Globus pallidus (tissue), 1 donor: ENCODE data around the gene CFC1B.
"Not testable (repeated sequence)": the region's sequence is repeated elsewhere in the genome, so short reads cannot be mapped to it uniquely, and the experiment has no call there.

Experiments
- DNase-seq: peaks from one replicate; pipeline ENCODE4 v3.0.0-alpha.2; 2015; ENCODE audit warnings: low spot score

Gene CFC1B

DNA sequence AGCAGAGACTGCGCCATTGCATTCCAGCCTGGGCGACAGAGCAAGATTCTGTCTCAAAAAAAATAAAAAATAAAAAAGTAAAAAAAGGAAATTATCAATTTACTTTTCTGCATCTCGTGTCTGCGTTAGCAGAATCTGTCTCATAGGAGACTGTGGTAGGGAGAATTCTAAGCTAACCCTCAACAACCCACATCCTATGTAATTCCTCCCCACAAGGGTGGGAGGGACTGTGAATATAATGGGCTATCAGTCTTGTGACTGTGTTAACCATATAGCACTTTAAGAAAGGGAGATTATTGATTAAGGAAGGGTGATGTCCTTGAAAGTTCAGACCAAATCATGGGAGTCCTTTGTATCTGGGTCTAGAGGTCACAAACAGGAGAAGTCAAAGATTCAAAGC lies 45.1 kb downstream of the CFC1B start:
- DNase-seq, result not testable (repeated sequence)

DNA sequence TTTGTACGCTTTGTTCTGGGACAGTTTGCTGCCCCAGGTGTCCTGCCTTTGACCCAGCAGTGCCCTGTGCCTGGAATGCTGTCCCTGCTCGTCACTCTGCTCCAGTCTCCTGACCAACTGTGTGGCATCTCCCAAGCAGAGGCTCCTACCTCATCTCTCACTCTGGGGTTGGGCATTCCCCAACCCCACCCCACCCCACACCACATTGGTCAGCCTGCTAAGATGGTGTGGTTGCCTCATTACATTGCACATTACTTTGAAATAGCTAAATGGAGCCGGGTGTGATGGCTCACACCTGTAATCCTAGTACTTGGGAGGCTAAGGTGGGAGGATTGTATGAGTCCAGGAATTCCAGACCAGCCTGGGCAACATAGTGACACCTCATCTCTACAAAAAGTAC lies 50.9 kb downstream of the CFC1B start:
- not testable (repeated sequence) for DNase-seq

DNA sequence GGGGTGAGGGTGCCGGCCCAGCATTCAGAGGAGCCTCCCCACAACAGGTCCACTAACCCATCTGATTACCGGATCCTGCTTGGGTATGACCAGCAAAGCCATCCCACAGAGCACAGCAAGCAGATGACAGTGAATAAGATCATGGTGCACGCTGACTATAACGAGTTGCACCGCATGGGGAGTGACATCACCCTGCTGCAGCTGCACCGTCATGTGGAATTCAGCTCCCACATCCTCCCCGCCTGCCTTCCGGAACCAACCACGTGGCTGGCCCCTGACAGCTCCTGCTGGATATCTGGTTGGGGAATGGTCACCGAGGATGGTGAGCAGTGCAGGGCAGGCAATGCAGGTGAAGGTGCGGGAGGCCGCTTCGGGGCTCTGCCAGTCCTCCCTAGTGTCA lies 53.2 kb downstream of the CFC1B start:
- not testable (repeated sequence) for DNase-seq

DNA sequence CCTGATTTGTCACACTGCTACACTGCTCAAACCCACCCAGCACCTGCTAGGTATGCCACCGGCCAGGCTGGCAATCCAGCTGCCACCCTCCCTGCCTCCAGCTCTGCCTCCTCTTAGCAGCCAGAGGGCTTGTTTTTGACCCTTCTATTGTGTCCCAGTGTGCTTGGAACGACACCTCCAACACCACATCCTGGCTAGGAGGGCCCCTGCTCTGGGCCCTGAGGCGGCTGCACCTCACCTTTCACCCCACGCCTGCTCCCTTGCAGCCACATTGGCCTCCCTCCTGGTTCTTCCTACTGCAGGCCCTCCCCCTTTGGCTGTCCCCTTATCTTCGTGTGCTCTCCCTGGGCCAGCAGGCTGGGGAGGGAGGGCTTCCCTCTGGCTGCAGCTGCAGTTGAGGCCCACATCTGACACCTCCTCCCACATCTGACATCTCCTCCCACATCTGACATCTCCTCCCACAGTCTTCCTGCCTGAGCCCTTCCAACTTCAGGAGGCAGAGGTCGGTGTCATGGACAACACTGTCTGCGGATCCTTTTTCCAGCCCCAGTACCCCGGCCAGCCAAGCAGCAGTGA lies 55.3 kb downstream of the CFC1B start:
- not testable (repeated sequence) for DNase-seq

- not testable (repeated sequence) for DNase-seq
Measured at GRCh38 chr2:130577559-130577958, 56.5 kb downstream of the CFC1B start.
